GM08714 (cell line): ENCODE measurements around the gene MDP1.
"Not testable (repeated sequence)": the region's sequence is repeated elsewhere in the genome, so short reads cannot be mapped to it uniquely, and the experiment has no call there.

ENCODE experiments used
- H3K4me3 ChIP-seq: fragments of 200-500 bp; sonication (Bioruptor generic); 2 replicates; pipeline ENCODE4 v1.5.1; 2014; ENCODE audit warnings: mild to moderate bottlenecking, low read length, inconsistent platforms
- ZNF274 ChIP-seq: IDR thresholded peaks from 2 replicates; pipeline ENCODE4 v1.6.1; 2012; ENCODE audit warnings: mild to moderate bottlenecking, low read depth, low read length

The MDP1 gene

GRCh38 chr14:24228902-24229301 lies 13.0 kb upstream of the MDP1 start:
- H3K4me3 ChIP-seq, result no peak overlapping the region
- TF ChIP-seq ZNF274, result no peak

GRCh38 chr14:24226473-24226872 lies 10.6 kb upstream of the MDP1 start:
- TF ChIP-seq ZNF274, result no peak
- no peak overlapping the region for H3K4me3 ChIP-seq

- no peak for TF ChIP-seq ZNF274
- no peak overlapping the region for H3K4me3 ChIP-seq
These were observed 8.8 kb upstream of the MDP1 start for GRCh38 chr14:24224618-24225071.

- not testable (repeated sequence) for H3K4me3 ChIP-seq
These were observed 7.1 kb upstream of the MDP1 start for GRCh38 chr14:24222987-24223386.

- H3K4me3 ChIP-seq, result no peak overlapping the region
- no peak for TF ChIP-seq ZNF274
These were observed 3.7 kb upstream of the MDP1 start for GRCh38 chr14:24219521-24219920.

GRCh38 chr14:24219080-24219479 lies 3.2 kb upstream of the MDP1 start:
- no peak for TF ChIP-seq ZNF274
- no peak overlapping the region for H3K4me3 ChIP-seq

GRCh38 chr14:24216876-24217275 lies 1.0 kb upstream of the MDP1 start:
- H3K4me3 ChIP-seq, result not testable (repeated sequence)

- H3K4me3 ChIP-seq, result peak overlapping the region; percentile 12; the same call in 1 of the 2 replicates
- no peak for TF ChIP-seq ZNF274
These were observed 456 bp upstream of the MDP1 start for GRCh38 chr14:24216345-24216699.

GRCh38 chr14:24213866-24214662 lies 1.8 kb downstream of the MDP1 start:
- peak overlapping the region; percentile 80; the same call in 1 of the 2 replicates for H3K4me3 ChIP-seq
- no peak for TF ChIP-seq ZNF274

GRCh38 chr14:24212924-24213865 lies 2.7 kb downstream of the MDP1 start, which contains the start of gene CHMP4A:
CHMP4A (minus strand) TSS chr14:24213488; CDS start chr14:24213439, 49 bp downstream.
- peak within 1 kb of the TSS; percentile 80 for H3K4me3 ChIP-seq
- no peak for TF ChIP-seq ZNF274

GRCh38 chr14:24211311-24211710 lies 4.6 kb downstream of the MDP1 start:
- TF ChIP-seq ZNF274, result no peak
- H3K4me3 ChIP-seq, result no peak overlapping the region

GRCh38 chr14:24207625-24208024 lies 8.2 kb downstream of the MDP1 start:
- TF ChIP-seq ZNF274, result no peak

GRCh38 chr14:24207104-24207551 lies 8.7 kb downstream of the MDP1 start:
- no peak overlapping the region for H3K4me3 ChIP-seq
- TF ChIP-seq ZNF274, result no peak

More at GRCh38 chr14:24207625-24208024, 8.2 kb downstream of the MDP1 start:
- H3K4me3 ChIP-seq, result no peak overlapping the region

- no peak for TF ChIP-seq ZNF274
- H3K4me3 ChIP-seq, result no peak overlapping the region
These were observed 9.4 kb downstream of the MDP1 start for GRCh38 chr14:24206260-24207103.
